ENCODE results near the gene HS3ST5.
"Not testable (repeated sequence)": the region's sequence is repeated elsewhere in the genome, so short reads cannot be mapped to it uniquely, and the experiment has no call there.

Gene HS3ST5

GRCh38 chr6:114053791-114054190 lies 289.0 kb downstream of the HS3ST5 start:
- FAIRE-seq (no peak), DNase-seq (ENCODE audit: insufficient read length, low spot score) (no peak)
- no peak for TF ChIP-seq POLR2A (IDR thresholded peaks at IDR 0.05; ENCODE audit: low read depth, low read length)

GRCh38 chr6:114052141-114052540 lies 290.7 kb downstream of the HS3ST5 start:
- FAIRE-seq (no peak), DNase-seq (ENCODE audit: insufficient read length, low spot score) (no peak)
- no peak for TF ChIP-seq POLR2A (IDR thresholded peaks at IDR 0.05; ENCODE audit: low read depth, low read length)

GRCh38 chr6:114051031-114051430 lies 291.8 kb downstream of the HS3ST5 start:
- no peak for TF ChIP-seq POLR2A (IDR thresholded peaks at IDR 0.05; ENCODE audit: low read depth, low read length)
- DNase-seq (ENCODE audit: insufficient read length, low spot score) (no peak), FAIRE-seq (no peak)

GRCh38 chr6:114049367-114049966 lies 293.4 kb downstream of the HS3ST5 start:
- TF ChIP-seq POLR2A (IDR thresholded peaks at IDR 0.05; ENCODE audit: low read depth, low read length), result no peak
- no peak for FAIRE-seq
- DNase-seq (ENCODE audit: insufficient read length, low spot score), result no peak

GRCh38 chr6:114044566-114044965 lies 298.3 kb downstream of the HS3ST5 start:
- not testable (repeated sequence) for FAIRE-seq

GRCh38 chr6:114042267-114043016 lies 300.4 kb downstream of the HS3ST5 start:
- DNase-seq (ENCODE audit: insufficient read length, low spot score) (no peak), FAIRE-seq (no peak)
- no peak for TF ChIP-seq POLR2A (IDR thresholded peaks at IDR 0.05; ENCODE audit: low read depth, low read length)

More at GRCh38 chr6:114044566-114044965, 298.3 kb downstream of the HS3ST5 start:
- not testable (repeated sequence) for DNase-seq (ENCODE audit: insufficient read length, low spot score)

GRCh38 chr6:114040871-114041270 lies 302.0 kb downstream of the HS3ST5 start:
- TF ChIP-seq POLR2A (IDR thresholded peaks at IDR 0.05; ENCODE audit: low read depth, low read length), result no peak
- FAIRE-seq, result no peak
- no peak for DNase-seq (ENCODE audit: insufficient read length, low spot score)

- FAIRE-seq (no peak), DNase-seq (ENCODE audit: insufficient read length, low spot score) (no peak)
- TF ChIP-seq POLR2A (IDR thresholded peaks at IDR 0.05; ENCODE audit: low read depth, low read length), result no peak
Measured at GRCh38 chr6:114039841-114040240, 303.0 kb downstream of the HS3ST5 start.

- no peak for TF ChIP-seq POLR2A (IDR thresholded peaks at IDR 0.05; ENCODE audit: low read depth, low read length)
- no peak for FAIRE-seq
- DNase-seq (ENCODE audit: insufficient read length, low spot score), result no peak
Measured at GRCh38 chr6:114033606-114034005, 309.2 kb downstream of the HS3ST5 start.

- DNase-seq (ENCODE audit: insufficient read length, low spot score), result no peak
- no peak for TF ChIP-seq POLR2A (IDR thresholded peaks at IDR 0.05; ENCODE audit: low read depth, low read length)
- no peak for FAIRE-seq
Measured at GRCh38 chr6:114032721-114033120, 310.1 kb downstream of the HS3ST5 start.

- FAIRE-seq (no peak), DNase-seq (ENCODE audit: insufficient read length, low spot score) (no peak)
- TF ChIP-seq POLR2A (IDR thresholded peaks at IDR 0.05; ENCODE audit: low read depth, low read length), result no peak
Measured at GRCh38 chr6:114030767-114031166, 312.1 kb downstream of the HS3ST5 start.

GRCh38 chr6:114024746-114025145 lies 318.1 kb downstream of the HS3ST5 start:
- FAIRE-seq (no peak), DNase-seq (ENCODE audit: insufficient read length, low spot score) (no peak)
- no peak for TF ChIP-seq POLR2A (IDR thresholded peaks at IDR 0.05; ENCODE audit: low read depth, low read length)

- FAIRE-seq, result no peak
- no peak for TF ChIP-seq POLR2A (IDR thresholded peaks at IDR 0.05; ENCODE audit: low read depth, low read length)
- no peak for DNase-seq (ENCODE audit: insufficient read length, low spot score)
Measured at GRCh38 chr6:114020196-114020595, 322.6 kb downstream of the HS3ST5 start.

- FAIRE-seq; DNase-seq (ENCODE audit: insufficient read length, low spot score): not testable (repeated sequence)
Measured at GRCh38 chr6:114017146-114017545, 325.7 kb downstream of the HS3ST5 start.

- not testable (repeated sequence) for DNase-seq (ENCODE audit: insufficient read length, low spot score); FAIRE-seq
Measured at GRCh38 chr6:114014106-114014505, 328.7 kb downstream of the HS3ST5 start.

GRCh38 chr6:114011486-114011885 lies 331.3 kb downstream of the HS3ST5 start:
- DNase-seq (ENCODE audit: insufficient read length, low spot score); FAIRE-seq: not testable (repeated sequence)
